HepG2 (cell line): ENCODE data around the gene TENM3. TPM values are rescaled to one million over a fixed set of nuclear protein-coding genes. Genes with fewer than 3 reads are reported as not detected.

Experiments used
- ATAC-seq: fragments of 200-7000 bp; cut with Tn5 transposase; 3 replicates; pipeline ENCODE4 v1.9.1; 2020; ENCODE audit warnings: mild to moderate bottlenecking, moderate library complexity
- BruUV-seq: library from RNA; stranded (reverse); fragments of 400-500 nt; replicated peaks from 2 replicates; lab custom pipeline; 2021; lab: Mats Ljungman, UMichigan
- CTCF ChIA-PET: fragments of 300-600 bp; formaldehyde crosslinking; extraction: SDS; loops from one replicate; lab custom pipeline; 2021; ENCODE audit warnings: low total read pairs, inconsistent platforms, low intra/inter-chr PET ratio; lab: Yijun Ruan, JAX
- POLR2A ChIA-PET: fragments of 350-600 bp; sonication (Branson Sonifier 250); formaldehyde crosslinking; loops from one replicate; lab custom pipeline; 2020; ENCODE audit warnings: antibody characterized with exemption, inconsistent platforms; lab: Yijun Ruan, JAX
- DNase-seq: peaks from one replicate; pipeline ENCODE4 v3.0.0-alpha.2; 2015; ENCODE audit warnings: low spot score
- FAIRE-seq: peaks from 3 replicates; lab custom pipeline; 2011; peaks lifted over from hg19 to GRCh38; lab: Jason Lieb, UNC
- H2AFZ ChIP-seq: one replicate; pipeline ENCODE4 v1.6.1; 2011; ENCODE audit warnings: low read length, inconsistent platforms
- H3K27ac ChIP-seq: fragments of 300-600 bp; 3 replicates; pipeline ENCODE4 v1.8.0; 2011; ENCODE audit warnings: mixed run types, mild to moderate bottlenecking, mixed read lengths, low read length, inconsistent platforms; ENCODE audit not compliant: insufficient read depth; ENCODE audit errors: extremely low read length
- H3K27me3 ChIP-seq, 2 experiments: fragments of 200-600 bp in 1 of 2; 2 replicates in 1 of 2; 3 replicates in 1 of 2; pipeline versions ENCODE4 v1.6.0 to v1.8.0; 2011; ENCODE audit warnings: low read length in 2 of 2, mild to moderate bottlenecking in 2 of 2, moderate library complexity in 2 of 2, inconsistent platforms in 1 of 2; ENCODE audit not compliant: insufficient read depth in 2 of 2, control insufficient read depth in 1 of 2
- H3K36me3 ChIP-seq, 2 experiments: fragments of 200-600 bp in 1 of 2; replicated peaks in 1 of 2; 2 replicates in 1 of 2; 3 replicates in 1 of 2; pipeline versions ENCODE4 v1.5.1 to v1.8.0; 2011; ENCODE audit warnings: low read length in 2 of 2, inconsistent platforms in 1 of 2; ENCODE audit not compliant: insufficient read depth in 2 of 2, control insufficient read depth in 1 of 2
- H3K4me1 ChIP-seq: 2 replicates; pipeline ENCODE4 v1.5.1; 2012; ENCODE audit warnings: low read length, inconsistent platforms; ENCODE audit not compliant: insufficient read depth
- H3K4me2 ChIP-seq: 2 replicates; pipeline ENCODE4 v1.6.0; 2011; ENCODE audit warnings: low read depth, low read length, inconsistent platforms
- H3K4me3 ChIP-seq, 3 experiments: fragments of 200-600 bp in 1 of 3; sonication (generic), shearing (Covaris generic) in 1 of 3; replicated peaks in 1 of 3; 2 replicates each; pipeline ENCODE4 v1.5.1; 2011 to 2016; ENCODE audit warnings: low read length in 3 of 3, inconsistent platforms in 2 of 3, low read depth in 2 of 3, mild to moderate bottlenecking in 2 of 3, control low read depth in 1 of 3, mixed read lengths in 1 of 3; ENCODE audit not compliant: insufficient read depth in 1 of 3
- H3K79me2 ChIP-seq: one replicate; pipeline ENCODE4 v1.6.1; 2011; ENCODE audit warnings: low read length, inconsistent platforms; ENCODE audit not compliant: insufficient read depth
- H3K9ac ChIP-seq: 2 replicates; pipeline ENCODE4 v1.6.0; 2011; ENCODE audit warnings: mild to moderate bottlenecking, low read depth, low read length, inconsistent platforms; ENCODE audit not compliant: insufficient read depth
- H3K9me3 ChIP-seq: 2 replicates; pipeline ENCODE4 v1.5.1; 2012; ENCODE audit warnings: mild to moderate bottlenecking, low read length
- H4K20me1 ChIP-seq: 2 replicates; pipeline ENCODE4 v1.6.0; 2011; ENCODE audit warnings: inconsistent platforms, mild to moderate bottlenecking, low read length, moderate library complexity; ENCODE audit not compliant: insufficient read depth
- HOXA5 ChIP-seq: sonication (generic); formaldehyde crosslinking; IDR thresholded peaks from 2 replicates; pipeline ENCODE4 v1.4.0; 2020; ENCODE audit warnings: missing genetic modification reagents
- RFXAP ChIP-seq: sonication (generic); formaldehyde crosslinking; IDR thresholded peaks from 2 replicates; pipeline ENCODE4 v1.4.0; 2020; ENCODE audit warnings: missing genetic modification reagents, borderline replicate concordance
- RORA ChIP-seq: sonication (generic); formaldehyde crosslinking; IDR thresholded peaks from 2 replicates; pipeline ENCODE4 v1.5.0; 2020; ENCODE audit warnings: mild to moderate bottlenecking, missing genetic modification reagents, moderate library complexity
- SIN3A ChIP-seq: IDR thresholded peaks from 2 replicates; pipeline ENCODE4 v1.6.1; 2011; ENCODE audit warnings: low read depth, mild to moderate bottlenecking, control low read depth, low read length, borderline replicate concordance
- ZNF749 ChIP-seq: sonication (generic); formaldehyde crosslinking; IDR thresholded peaks from 2 replicates; pipeline ENCODE4 v1.8.0; 2022; ENCODE audit warnings: mild to moderate bottlenecking, missing genetic modification reagents, moderate library complexity, borderline replicate concordance
- WGBS: methylation state at CpG from one replicate; pipeline ENCODE4 v1.1.6; 2017; ENCODE audit warnings: low lambda C conversion rate; 5-methylcytosine and 5-hydroxymethylcytosine counted together
- in situ Hi-C: cut with HindIII; loops from 2 replicates; pipeline ENCODE4 v1.10.0; 2017; ENCODE audit warnings: low pct_unique_long_range_greater_than_20kb; ENCODE audit not compliant: extremely low pct_ligation_motif_present
- intact Hi-C: fragments of 100-400 bp; cut with micrococcal nuclease; formaldehyde crosslinking; loops from one replicate; pipeline ENCODE4 v1.10.0; 2022; ENCODE audit not compliant: unreplicated experiment
- polyA plus RNA-seq, 8 experiments: library from polyadenylated mRNA; depleted of rRNA in 3 of 8; stranded (reverse) in 7 of 8; unstranded in 1 of 8; fragments of >200 nt; fragmentation: Illumina TruSeq in 4 of 8; extraction: Trizol in 4 of 8; gene quantifications; 2 replicates each; pipeline versions ENCODE4 v1.2.1 to v1.2.3, GENCODE V29; 2011 to 2016; ENCODE audit warnings: low read depth in 4 of 8, missing spikeins in 1 of 8, mixed read lengths in 1 of 8; ENCODE audit not compliant: insufficient read depth in 1 of 8
- total RNA-seq, 5 experiments: library from RNA; depleted of rRNA; stranded (reverse); fragments of >200 nt; fragmentation: Illumina TruSeq; extraction: Trizol; gene quantifications; 2 replicates each; pipeline ENCODE4 v1.2.3, GENCODE V29; 2016; ENCODE audit warnings: low read depth in 1 of 5
- TF ChIP-seq, protein P1 (sequence below): sonication (generic); formaldehyde crosslinking; IDR thresholded peaks from 2 replicates; pipeline ENCODE4 v1.5.0; 2020; ENCODE audit warnings: mild to moderate bottlenecking, low read depth, missing genetic modification reagents, borderline replicate concordance

TENM3 gene
- total and polyA plus RNA-seq, 2 of the 13 experiments (the other 11 are each of a cell fraction or from before 2014, with no cell fraction given) = 0.04 TPM; not detected in 1

DNA sequence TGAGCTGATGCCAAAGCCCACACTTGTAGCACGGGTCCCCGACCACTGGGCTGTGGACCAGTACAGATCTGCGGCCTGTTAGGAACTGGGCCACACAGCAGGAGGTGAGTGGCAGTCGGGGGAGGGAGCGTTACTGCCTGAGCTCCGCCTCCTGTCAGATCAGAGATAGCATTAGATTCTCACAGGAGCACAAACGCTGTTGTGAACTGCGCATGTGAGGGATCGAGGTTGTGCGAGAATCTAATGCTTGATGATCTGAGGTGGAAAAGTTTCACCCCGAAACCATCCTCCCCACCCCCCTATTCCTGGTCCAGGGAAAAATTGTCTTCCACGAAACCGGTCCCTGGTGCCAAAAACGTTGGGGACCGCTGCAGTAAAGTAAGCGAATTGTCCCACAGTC lies 382.0 kb downstream of the TENM3 start:
- Histone ChIP-seq H3K27ac (no peak overlapping the region), H3K27me3 (no peaks in the 10 kb centered on the region; a peak in 1 of 5 replicates), H2AFZ (no peak overlapping the region), H3K79me2 (no peaks in the 10 kb centered on the region), H3K4me2 (no peak overlapping the region), H3K36me3 (no peaks in the 10 kb centered on the region), H3K4me3 (no peak overlapping the region), H4K20me1 (no peaks in the 10 kb centered on the region), H3K9ac (no peak overlapping the region), H3K4me1 (peaks cover 5% of the 10 kb centered on the region), H3K9me3 (no peaks in the 10 kb centered on the region)
- FAIRE-seq (no peak), DNase-seq (no peak), ATAC-seq (no peak; the same call in 2 of the 3 replicates)
- TF ChIP-seq, protein P1, sequence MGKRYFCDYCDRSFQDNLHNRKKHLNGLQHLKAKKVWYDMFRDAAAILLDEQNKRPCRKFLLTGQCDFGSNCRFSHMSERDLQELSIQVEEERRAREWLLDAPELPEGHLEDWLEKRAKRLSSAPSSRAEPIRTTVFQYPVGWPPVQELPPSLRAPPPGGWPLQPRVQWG (CRISPR knock-in tag) = no peak
- no peak for TF ChIP-seq ZNF749 (CRISPR knock-in tag)
- intact Hi-C loops (no loop called here), in situ Hi-C loops (no loop called here)
- POLR2A ChIA-PET = no interaction called here
- no TSS peak for BruUV-seq
- 54% methylated on average over 15 of the region's 16 CpGs for WGBS
- CTCF ChIA-PET = no interaction called here

GRCh38 chr4:182627996-182628395 lies 384.8 kb downstream of the TENM3 start:
- ATAC-seq (no peak), DNase-seq (no peak), FAIRE-seq (no peak)
- Histone ChIP-seq H3K27me3 (no peaks in the 10 kb centered on the region; a peak in 1 of 5 replicates), H3K9me3 (no peaks in the 10 kb centered on the region), H3K36me3 (no peaks in the 10 kb centered on the region), H3K9ac (no peak overlapping the region), H3K79me2 (no peaks in the 10 kb centered on the region), H2AFZ (no peak overlapping the region), H3K27ac (no peak overlapping the region), H3K4me1 (no peaks in the 10 kb centered on the region), H3K4me2 (no peak overlapping the region), H3K4me3 (no peak overlapping the region), H4K20me1 (no peaks in the 10 kb centered on the region)
- TF ChIP-seq RORA (CRISPR knock-in tag) (no peak), HOXA5 (no peak), RFXAP (no peak), SIN3A (no peak)
- 54% methylated on average over 6 of the region's 6 CpGs for WGBS
- intact Hi-C loops (no loop called here), in situ Hi-C loops (no loop called here)
- no TSS peak for BruUV-seq
- CTCF ChIA-PET = no interaction called here
- POLR2A ChIA-PET = no interaction called here
